ENCODE results near the gene TTYH2. TPM values are rescaled to one million over a fixed set of nuclear protein-coding genes. Genes with fewer than 3 reads are reported as not detected.

The TTYH2 gene
- total RNA-seq, 2 donors from 2014 or later, result 18.2 to 26.0 TPM

DNA sequence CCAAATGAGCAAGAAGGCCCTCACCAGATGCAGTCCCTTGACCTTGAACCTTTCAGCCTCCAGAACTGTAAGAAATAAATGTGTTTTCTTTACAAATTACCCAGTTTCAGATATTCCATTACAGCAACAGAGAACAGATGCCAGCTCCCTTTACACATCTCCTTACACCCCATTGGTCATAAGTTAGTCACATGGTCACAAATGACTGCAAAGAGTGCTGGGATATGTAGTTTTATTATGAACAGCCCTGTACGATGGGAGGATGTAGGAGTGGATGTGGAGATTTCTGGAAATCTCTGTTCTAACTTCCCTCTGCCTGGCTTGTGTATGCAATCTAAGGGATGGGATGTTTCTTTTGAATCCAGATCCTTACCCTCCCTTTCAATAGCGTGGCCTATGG, 23.2 kb upstream of the TTYH2 start:
- Histone ChIP-seq H3K4me3 (no peak overlapping the region), H3K4me1 (no peaks in the 10 kb centered on the region), H3K27me3 (no peaks in the 10 kb centered on the region), H3K9me3 (no peaks in the 10 kb centered on the region), H3K27ac (no peak overlapping the region), H3K36me3 (no peaks in the 10 kb centered on the region)
- DNase-seq (ENCODE audit: low spot score), result no peak
- TF ChIP-seq, protein P1, sequence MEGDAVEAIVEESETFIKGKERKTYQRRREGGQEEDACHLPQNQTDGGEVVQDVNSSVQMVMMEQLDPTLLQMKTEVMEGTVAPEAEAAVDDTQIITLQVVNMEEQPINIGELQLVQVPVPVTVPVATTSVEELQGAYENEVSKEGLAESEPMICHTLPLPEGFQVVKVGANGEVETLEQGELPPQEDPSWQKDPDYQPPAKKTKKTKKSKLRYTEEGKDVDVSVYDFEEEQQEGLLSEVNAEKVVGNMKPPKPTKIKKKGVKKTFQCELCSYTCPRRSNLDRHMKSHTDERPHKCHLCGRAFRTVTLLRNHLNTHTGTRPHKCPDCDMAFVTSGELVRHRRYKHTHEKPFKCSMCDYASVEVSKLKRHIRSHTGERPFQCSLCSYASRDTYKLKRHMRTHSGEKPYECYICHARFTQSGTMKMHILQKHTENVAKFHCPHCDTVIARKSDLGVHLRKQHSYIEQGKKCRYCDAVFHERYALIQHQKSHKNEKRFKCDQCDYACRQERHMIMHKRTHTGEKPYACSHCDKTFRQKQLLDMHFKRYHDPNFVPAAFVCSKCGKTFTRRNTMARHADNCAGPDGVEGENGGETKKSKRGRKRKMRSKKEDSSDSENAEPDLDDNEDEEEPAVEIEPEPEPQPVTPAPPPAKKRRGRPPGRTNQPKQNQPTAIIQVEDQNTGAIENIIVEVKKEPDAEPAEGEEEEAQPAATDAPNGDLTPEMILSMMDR (IDR thresholded peaks at IDR 0.05), result no peak

- Histone ChIP-seq H3K4me3 (no peak overlapping the region), H3K36me3 (no peaks in the 10 kb centered on the region), H3K27ac (no peak overlapping the region), H3K27me3 (no peaks in the 10 kb centered on the region), H3K4me1 (no peaks in the 10 kb centered on the region), H3K9me3 (no peaks in the 10 kb centered on the region)
- TF ChIP-seq, protein P1 (IDR thresholded peaks at IDR 0.05), result no peak
- DNase-seq (ENCODE audit: low spot score), result no peak
Measured at GRCh38 chr17:74190807-74191406, 22.5 kb upstream of the TTYH2 start.

GRCh38 chr17:74192950-74193781, 20.2 kb upstream of the TTYH2 start:
- Histone ChIP-seq H3K4me3 (no peak overlapping the region), H3K9me3 (no peaks in the 10 kb centered on the region), H3K36me3 (no peaks in the 10 kb centered on the region), H3K27me3 (no peaks in the 10 kb centered on the region), H3K4me1 (no peaks in the 10 kb centered on the region), H3K27ac (no peak overlapping the region)
- DNase-seq (ENCODE audit: low spot score), result no peak
- TF ChIP-seq, protein P1 (IDR thresholded peaks at IDR 0.05), result no peak

- no peak overlapping the region for H3K4me3 ChIP-seq
- H3K27ac ChIP-seq, result no peak overlapping the region
- H3K36me3 ChIP-seq, result no peaks in the 10 kb centered on the region
- DNase-seq (ENCODE audit: low spot score), result no peak
- H3K27me3 ChIP-seq, result no peaks in the 10 kb centered on the region
- TF ChIP-seq, protein P1 (IDR thresholded peaks at IDR 0.05), result no peak
- peaks cover 0 to 4% of the 10 kb centered on the region in 2 donors for H3K4me1 ChIP-seq
- H3K9me3 ChIP-seq, result no peaks in the 10 kb centered on the region
Measured at GRCh38 chr17:74194682-74195081, 18.7 kb upstream of the TTYH2 start.

- Histone ChIP-seq H3K4me3 (no peak overlapping the region), H3K27ac (no peak overlapping the region), H3K4me1 (peaks cover 0 to 6% of the 10 kb centered on the region in 2 donors), H3K9me3 (no peaks in the 10 kb centered on the region), H3K36me3 (no peaks in the 10 kb centered on the region), H3K27me3 (no peaks in the 10 kb centered on the region)
- no peak for DNase-seq (ENCODE audit: low spot score)
- TF ChIP-seq, protein P1 (IDR thresholded peaks at IDR 0.05), result no peak
Measured at GRCh38 chr17:74196541-74197317, 16.6 kb upstream of the TTYH2 start.

Data from right atrium auricular region (tissue), 2 donors.